B cell (primary cell): ENCODE data around the gene TCIRG1. TPM values are rescaled to one million over a fixed set of nuclear protein-coding genes. Genes with fewer than 3 reads are reported as not detected.

ENCODE experiments used
- ATAC-seq: fragments of 200-7000 bp; cut with Tn5 transposase; one replicate; pipeline ENCODE4 v1.10.0; 2021; ENCODE audit warnings: low read depth, mild to moderate bottlenecking, moderate number of reproducible peaks, moderate library complexity
- CTCF ChIA-PET: fragments of 350-600 bp; sonication (Branson Sonifier 250); formaldehyde crosslinking; loops from one replicate; lab custom pipeline; 2021; ENCODE audit warnings: antibody characterized with exemption, inconsistent platforms; lab: Charles Lee
- POLR2A ChIA-PET: fragments of 350-600 bp; sonication (Branson Sonifier 250); formaldehyde crosslinking; loops from one replicate; lab custom pipeline; 2021; ENCODE audit warnings: antibody characterized with exemption; lab: Charles Lee
- DNase-seq: peaks from one replicate; pipeline ENCODE4 v3.0.0; 2013
- H2AFZ ChIP-seq: 2 replicates; pipeline ENCODE4 v1.6.1; 2012; ENCODE audit warnings: mild to moderate bottlenecking, low read depth, low read length; ENCODE audit not compliant: insufficient read depth, poor library complexity, severe bottlenecking
- H3K27ac ChIP-seq, 2 donors: 1 replicate in 1 of 2; 2 replicates in 1 of 2; pipeline ENCODE4 v1.5.1; 2012 to 2013; ENCODE audit warnings: low read length in 2 of 2, mild to moderate bottlenecking in 2 of 2, moderate library complexity in 1 of 2
- H3K27me3 ChIP-seq, 4 experiments: fragments of 200-600 bp in 1 of 4; sonication (generic) in 1 of 4; replicated peaks in 1 of 4; 1 replicate in 2 of 4; 2 replicates in 2 of 4; pipeline versions ENCODE4 v1.6.1 to v1.7.0; 2013 to 2016; ENCODE audit warnings: low read length in 3 of 4, mild to moderate bottlenecking in 2 of 4, mixed read lengths in 1 of 4, moderate library complexity in 1 of 4; ENCODE audit not compliant: insufficient read depth in 4 of 4, control insufficient read depth in 3 of 4; ENCODE audit errors: control extremely low read depth in 1 of 4
- H3K36me3 ChIP-seq, 2 experiments: replicated peaks in 1 of 2; 1 replicate in 1 of 2; 2 replicates in 1 of 2; pipeline versions ENCODE4 v1.6.1 to v1.7.1; 2013; ENCODE audit warnings: low read length in 1 of 2; ENCODE audit not compliant: insufficient read depth in 2 of 2, control insufficient read depth in 1 of 2; ENCODE audit errors: control extremely low read depth in 1 of 2, extremely low read depth in 1 of 2
- H3K4me1 ChIP-seq, 2 donors: fragments of 200-600 bp in 1 of 2; sonication (generic) in 1 of 2; 1 replicate in 1 of 2; 2 replicates in 1 of 2; pipeline versions ENCODE4 v1.5.1 to v1.6.1; 2013 to 2017; ENCODE audit warnings: low read length in 2 of 2; ENCODE audit not compliant: control insufficient read depth in 2 of 2, insufficient read depth in 2 of 2
- H3K4me2 ChIP-seq: replicated peaks from 2 replicates; pipeline ENCODE3; 2012; ENCODE audit warnings: mild to moderate bottlenecking, low read depth, low read length; ENCODE audit not compliant: poor library complexity, severe bottlenecking
- H3K4me3 ChIP-seq, 5 experiments: fragments of 200-600 bp in 1 of 5; sonication (generic) in 1 of 5; 1 replicate in 3 of 5; 2 replicates in 2 of 5; pipeline versions ENCODE4 v1.5.1 to v1.7.0; 2011 to 2016; ENCODE audit warnings: low read length in 4 of 5, mild to moderate bottlenecking in 4 of 5, low read depth in 2 of 5, control low read depth in 1 of 5, moderate library complexity in 1 of 5; ENCODE audit not compliant: insufficient read depth in 1 of 5; ENCODE audit errors: control extremely low read depth in 1 of 5, extremely low read depth in 1 of 5
- H3K79me2 ChIP-seq: fragments of 200-600 bp; sonication (generic); one replicate; pipeline ENCODE4 v1.6.0; 2016; ENCODE audit warnings: low read length; ENCODE audit not compliant: control insufficient read depth, insufficient read depth
- H3K9ac ChIP-seq: fragments of 200-600 bp; sonication (generic); 2 replicates; pipeline ENCODE4 v1.6.1; 2017; ENCODE audit warnings: mild to moderate bottlenecking, low read length, moderate library complexity
- H3K9me3 ChIP-seq, 3 donors: one replicate each; pipeline versions ENCODE4 v1.6.1 to v1.7.1; 2013; ENCODE audit warnings: low read length in 2 of 3; ENCODE audit not compliant: control insufficient read depth in 2 of 3, insufficient read depth in 1 of 3; ENCODE audit errors: control extremely low read depth in 1 of 3
- H4K20me1 ChIP-seq: 2 replicates; pipeline ENCODE4 v1.6.0; 2012; ENCODE audit warnings: mild to moderate bottlenecking, low read length; ENCODE audit not compliant: insufficient read depth, control insufficient read depth, poor library complexity, severe bottlenecking
- H3K27ac Mint-ChIP-seq: one replicate; pipeline ENCODE4 v1.8.0; 2021; ENCODE audit warnings: mixed read lengths
- H3K27me3 Mint-ChIP-seq: one replicate; pipeline ENCODE4 v1.8.0; 2021; ENCODE audit warnings: mixed read lengths
- H3K4me1 Mint-ChIP-seq: one replicate; pipeline ENCODE4 v1.8.0; 2021; ENCODE audit warnings: mixed read lengths
- H3K4me3 Mint-ChIP-seq: one replicate; pipeline ENCODE4 v1.8.0; 2021; ENCODE audit warnings: mixed read lengths
- H3K9me3 Mint-ChIP-seq: one replicate; pipeline ENCODE4 v1.8.0; 2022; ENCODE audit warnings: mixed read lengths; ENCODE audit not compliant: insufficient read depth
- EZH2 ChIP-seq: IDR thresholded peaks from 2 replicates; pipeline ENCODE4 v1.6.1; 2012; ENCODE audit warnings: borderline replicate concordance, low read depth, mild to moderate bottlenecking, moderate library complexity, low read length; ENCODE audit not compliant: insufficient read depth, poor library complexity, severe bottlenecking
- WGBS: methylation state at CpG from one replicate; pipeline ENCODE4 v1.1.5; 2013; ENCODE audit warnings: missing lambda C conversion rate; ENCODE audit not compliant: insufficient coverage; 5-methylcytosine and 5-hydroxymethylcytosine counted together
- intact Hi-C: fragments of 100-400 bp; cut with micrococcal nuclease; formaldehyde crosslinking; loops from one replicate; pipeline ENCODE4 v1.10.0; 2022
- polyA plus RNA-seq: library from polyadenylated mRNA; depleted of rRNA; stranded (reverse); fragments of >200 nt; gene quantifications from 2 replicates; pipeline ENCODE4 v1.2.3, GENCODE V29; 2012
- total RNA-seq, 2 donors: library from RNA; stranded (reverse); fragments of 120-200 nt in 1 of 2; gene quantifications; 1 replicate in 1 of 2; 2 replicates in 1 of 2; pipeline versions ENCODE4 v1.2.3 to v1.2.4, GENCODE V29; 2013 to 2022
- TF ChIP-seq, protein P1 (sequence below): fragments of 200-600 bp; IDR thresholded peaks from one replicate; pipeline ENCODE4 v1.8.0; 2022; ENCODE audit warnings: antibody characterized with exemption, mild to moderate bottlenecking

TCIRG1 gene
- total and polyA plus RNA-seq, 2 donors (not counting 1 experiment from before 2014, with no cell fraction given), result 305 to 725 TPM

DNA sequence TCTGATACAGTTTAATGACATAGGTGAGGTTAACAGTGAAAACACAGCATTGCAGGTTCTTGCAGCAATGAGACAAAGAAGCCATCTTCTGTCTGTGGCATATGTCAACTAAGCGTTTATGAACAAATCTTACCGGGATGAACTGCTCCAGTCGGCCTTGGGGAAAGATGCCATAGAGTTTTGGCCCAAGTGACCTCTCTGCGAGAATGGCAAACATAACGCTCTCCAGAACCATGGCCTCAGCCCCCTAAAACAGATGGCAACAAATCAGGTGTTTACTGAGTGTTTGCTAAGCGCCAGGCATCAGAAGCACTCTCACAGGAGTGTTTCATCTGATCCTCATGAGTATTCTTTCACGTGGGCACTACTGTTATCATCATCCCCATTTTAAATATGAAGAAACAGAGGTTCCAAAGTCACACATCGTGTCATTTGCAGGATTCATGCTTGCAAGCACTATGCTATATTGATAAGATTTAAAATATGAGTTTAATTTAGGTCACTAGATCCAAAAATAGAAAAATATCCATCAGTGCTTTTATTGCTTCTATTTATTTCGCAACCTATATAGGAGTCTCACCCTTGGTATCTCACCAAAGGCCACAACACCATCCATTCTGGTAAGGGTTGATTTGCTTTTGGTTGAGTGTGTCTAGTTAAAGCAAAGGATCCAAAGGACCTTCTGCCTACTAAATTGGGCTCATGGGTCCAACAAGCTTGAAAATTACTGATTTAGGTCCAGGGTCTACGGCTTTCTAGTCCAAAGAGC lies 35.9 kb downstream of the TCIRG1 start:
- ChIA-PET POLR2A (no interaction called here), CTCF (interaction anchor here (0.8 kb wide), 1 partner anchor 136 kb away, joined by 3 read pairs; no protein-coding TSS in a partner anchor)
- no peak overlapping the region for H2AFZ ChIP-seq
- DNase-seq (no peak), ATAC-seq (no peak)
- Mint-ChIP-seq H3K27ac (no peak overlapping the region), H3K9me3 (no peaks in the 10 kb centered on the region), H3K27me3 (no peaks in the 10 kb centered on the region), H3K4me1 (peaks cover 24% of the 10 kb centered on the region), H3K4me3 (no peak overlapping the region)
- no peak overlapping the region for H3K9ac ChIP-seq
- no peak overlapping the region for H3K4me3 ChIP-seq
- H3K36me3 ChIP-seq, result peaks cover 0 to 6% of the 10 kb centered on the region in 2 experiments
- no peak overlapping the region for H3K27ac ChIP-seq
- no peak for TF ChIP-seq EZH2
- TF ChIP-seq, protein P1, sequence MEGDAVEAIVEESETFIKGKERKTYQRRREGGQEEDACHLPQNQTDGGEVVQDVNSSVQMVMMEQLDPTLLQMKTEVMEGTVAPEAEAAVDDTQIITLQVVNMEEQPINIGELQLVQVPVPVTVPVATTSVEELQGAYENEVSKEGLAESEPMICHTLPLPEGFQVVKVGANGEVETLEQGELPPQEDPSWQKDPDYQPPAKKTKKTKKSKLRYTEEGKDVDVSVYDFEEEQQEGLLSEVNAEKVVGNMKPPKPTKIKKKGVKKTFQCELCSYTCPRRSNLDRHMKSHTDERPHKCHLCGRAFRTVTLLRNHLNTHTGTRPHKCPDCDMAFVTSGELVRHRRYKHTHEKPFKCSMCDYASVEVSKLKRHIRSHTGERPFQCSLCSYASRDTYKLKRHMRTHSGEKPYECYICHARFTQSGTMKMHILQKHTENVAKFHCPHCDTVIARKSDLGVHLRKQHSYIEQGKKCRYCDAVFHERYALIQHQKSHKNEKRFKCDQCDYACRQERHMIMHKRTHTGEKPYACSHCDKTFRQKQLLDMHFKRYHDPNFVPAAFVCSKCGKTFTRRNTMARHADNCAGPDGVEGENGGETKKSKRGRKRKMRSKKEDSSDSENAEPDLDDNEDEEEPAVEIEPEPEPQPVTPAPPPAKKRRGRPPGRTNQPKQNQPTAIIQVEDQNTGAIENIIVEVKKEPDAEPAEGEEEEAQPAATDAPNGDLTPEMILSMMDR, result no peak
- H3K27me3 ChIP-seq, result no peaks in the 10 kb centered on the region
- no peaks in the 10 kb centered on the region for H3K9me3 ChIP-seq
- WGBS, result over 99% methylated on average over 7 of the region's 10 CpGs
- H3K4me1 ChIP-seq, result peaks cover 9 to 20% of the 10 kb centered on the region in 2 donors
- H4K20me1 ChIP-seq, result no peaks in the 10 kb centered on the region
- H3K79me2 ChIP-seq, result no peaks in the 10 kb centered on the region
- no peak overlapping the region for H3K4me2 ChIP-seq
- intact Hi-C loops, result no loop called here

DNA sequence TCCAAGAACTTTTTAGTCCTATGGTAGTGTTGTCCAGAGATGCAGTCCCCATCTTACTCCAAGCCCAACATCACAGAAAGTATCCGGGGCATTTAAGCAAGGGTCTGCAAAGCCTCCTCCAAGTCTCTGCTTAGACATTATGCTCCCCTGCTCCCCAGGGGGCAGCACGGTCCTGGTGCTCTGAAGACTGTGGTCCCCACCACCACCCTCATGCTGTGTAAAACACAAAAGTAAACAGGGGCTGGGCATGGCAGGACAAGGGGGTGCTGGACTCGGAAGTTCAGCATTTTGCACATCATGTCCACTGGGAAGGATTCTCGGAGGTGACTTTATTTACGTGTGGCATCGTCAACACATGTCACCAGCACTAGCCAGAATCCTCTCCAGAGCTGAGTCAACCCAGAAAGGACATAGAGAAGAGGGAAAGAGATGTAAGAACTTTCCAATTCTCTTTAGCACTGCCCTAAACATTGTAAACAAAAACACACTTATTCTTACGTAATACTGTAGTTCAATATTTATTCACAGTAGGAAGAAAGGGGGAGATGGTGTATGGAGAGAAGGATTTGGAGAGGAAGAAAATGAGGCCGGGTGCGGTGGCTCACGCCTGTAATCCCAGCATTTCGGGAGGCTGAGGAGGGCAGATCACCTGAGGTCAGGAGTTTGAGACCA lies 37.7 kb downstream of the TCIRG1 start:
- DNase-seq (no peak), ATAC-seq (no peak)
- Histone ChIP-seq H3K9ac (no peak overlapping the region), H3K27ac (no peak overlapping the region), H3K4me2 (no peak overlapping the region), H3K36me3 (peaks cover 0 to 4% of the 10 kb centered on the region in 2 experiments), H3K27me3 (no peaks in the 10 kb centered on the region), H2AFZ (no peak overlapping the region), H3K9me3 (no peaks in the 10 kb centered on the region), H3K79me2 (no peaks in the 10 kb centered on the region), H3K4me1 (peaks cover 9 to 13% of the 10 kb centered on the region in 2 donors), H4K20me1 (no peaks in the 10 kb centered on the region), H3K4me3 (no peak overlapping the region)
- ChIA-PET CTCF (no interaction called here), POLR2A (no interaction called here)
- 94% methylated on average over 6 of the region's 11 CpGs for WGBS
- Mint-ChIP-seq H3K27ac (no peak overlapping the region), H3K9me3 (no peaks in the 10 kb centered on the region), H3K27me3 (no peaks in the 10 kb centered on the region), H3K4me3 (no peak overlapping the region), H3K4me1 (peaks cover 18% of the 10 kb centered on the region)
- intact Hi-C loops, result no loop called here
- TF ChIP-seq, protein P1, result no peak
- no peak for TF ChIP-seq EZH2
